Fibroblast of skin of back (primary cell): ENCODE results near the gene TMEM119.
"Not testable (repeated sequence)": the region's sequence is repeated elsewhere in the genome, so short reads cannot be mapped to it uniquely, and the experiment has no call there.

ENCODE experiments used
- DNase-seq: peaks from one replicate; pipeline ENCODE4 v3.0.0-alpha.2; 2013

The TMEM119 gene

DNA sequence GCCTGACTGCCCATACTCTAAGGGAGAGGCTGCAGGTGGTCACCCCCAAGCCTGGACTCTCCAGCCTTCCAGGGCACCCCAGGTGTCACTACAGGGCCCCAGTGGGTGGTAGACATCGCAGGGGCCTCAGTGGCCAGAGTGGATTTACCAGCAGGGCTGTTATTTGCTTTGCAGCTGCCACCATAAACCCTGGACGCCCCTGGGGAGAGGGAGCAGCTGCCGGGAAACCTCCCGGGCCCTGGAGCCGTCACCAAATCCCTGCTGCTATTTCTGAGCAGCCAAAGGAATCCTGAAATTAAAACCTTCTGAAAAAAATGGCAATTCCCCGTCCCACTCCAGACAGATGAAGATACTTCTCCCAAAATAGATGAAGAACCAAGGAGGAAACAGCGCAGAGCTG is 13.9 kb downstream of the TMEM119 start:
- DNase-seq = no peak

DNA sequence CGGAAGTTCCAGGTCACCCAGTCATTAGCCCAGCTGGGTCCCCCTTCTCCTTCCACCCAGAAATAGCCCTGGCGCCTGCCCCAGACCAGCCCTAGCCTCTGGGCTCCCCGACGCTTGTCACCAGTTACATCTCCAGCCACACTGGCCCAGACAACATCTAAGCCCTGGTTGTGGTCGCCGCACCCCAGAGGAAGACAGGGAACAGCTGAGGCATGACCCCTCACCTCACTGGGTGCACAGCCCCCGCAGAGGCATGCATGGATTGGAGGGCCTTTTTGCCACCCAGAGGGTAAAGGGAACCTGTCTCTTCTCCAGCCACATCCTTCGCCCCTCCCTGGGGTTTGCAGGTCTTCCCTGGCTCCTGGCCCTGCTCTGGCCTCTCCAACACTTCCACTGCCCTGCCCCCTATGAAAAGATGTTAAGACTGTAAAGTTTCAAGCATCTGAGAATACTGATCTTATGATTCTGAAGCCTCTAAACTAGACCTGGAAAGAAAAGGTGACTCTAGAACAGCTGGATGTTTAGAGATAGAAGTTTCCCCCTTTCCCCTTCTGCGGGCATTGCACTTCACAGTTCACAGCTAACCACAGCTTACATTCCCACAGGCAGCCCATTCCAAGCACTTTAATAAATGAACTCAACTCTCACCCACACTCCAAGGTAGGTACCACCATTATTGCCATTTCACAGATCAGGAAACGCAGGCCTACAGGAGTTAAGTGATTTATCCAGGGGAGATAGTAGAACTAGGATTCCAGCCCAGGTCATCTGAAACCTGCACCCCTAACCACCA is 14.7 kb downstream of the TMEM119 start:
- no peak for DNase-seq

- DNase-seq = no peak
Observed at GRCh38 chr12:108582509-108582908, 15.4 kb downstream of the TMEM119 start.

DNA sequence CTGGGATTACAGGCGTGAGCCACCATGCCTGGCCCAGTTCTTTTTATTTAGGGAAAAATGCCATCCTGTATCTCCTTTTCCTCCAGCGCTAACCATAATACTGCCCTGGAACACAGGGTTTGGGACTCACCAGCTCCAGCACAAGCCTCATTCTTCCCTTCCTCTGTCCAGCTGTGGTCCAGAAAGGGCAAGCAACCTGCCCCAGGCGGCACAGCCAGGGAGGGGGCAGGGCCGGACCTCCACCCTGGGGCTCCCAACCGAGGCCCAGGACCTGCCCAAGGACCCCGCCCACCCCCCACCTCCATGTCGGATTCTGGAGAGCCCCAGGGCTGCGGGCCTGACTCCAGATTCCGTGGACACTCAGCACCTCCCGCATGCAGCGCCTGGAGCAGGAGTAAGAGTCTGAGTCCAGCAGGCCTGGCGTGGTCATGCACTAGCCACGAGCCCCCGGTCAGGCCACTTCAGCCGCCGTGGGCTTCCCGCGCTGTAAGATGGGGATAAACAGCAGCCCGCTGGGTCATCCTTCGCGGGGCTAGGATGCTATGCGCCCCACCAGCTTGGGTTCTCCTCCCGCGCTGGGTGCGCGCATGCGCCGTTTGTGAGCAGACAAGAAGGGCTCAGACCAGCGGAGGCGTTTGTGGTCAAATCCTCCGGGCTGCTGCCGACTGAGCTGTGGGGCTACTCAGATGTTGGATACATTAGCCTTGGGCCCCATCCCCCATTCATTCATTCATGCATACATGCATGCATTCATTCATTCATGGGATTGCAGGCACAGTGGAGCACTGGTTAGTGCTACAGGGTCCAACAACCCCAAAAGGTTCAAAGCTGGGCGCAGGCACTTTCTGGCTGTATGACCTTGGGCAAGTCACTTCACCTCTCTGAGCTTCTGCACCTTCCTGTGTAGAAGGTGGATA is 16.3 kb downstream of the TMEM119 start:
- DNase-seq = no peak

- DNase-seq = no peak
Observed at GRCh38 chr12:108580531-108580930, 17.4 kb downstream of the TMEM119 start.

GRCh38 chr12:108578813-108579212 is 19.1 kb downstream of the TMEM119 start:
- DNase-seq = no peak

- no peak for DNase-seq
Observed at GRCh38 chr12:108578264-108578663, 19.6 kb downstream of the TMEM119 start.

DNA sequence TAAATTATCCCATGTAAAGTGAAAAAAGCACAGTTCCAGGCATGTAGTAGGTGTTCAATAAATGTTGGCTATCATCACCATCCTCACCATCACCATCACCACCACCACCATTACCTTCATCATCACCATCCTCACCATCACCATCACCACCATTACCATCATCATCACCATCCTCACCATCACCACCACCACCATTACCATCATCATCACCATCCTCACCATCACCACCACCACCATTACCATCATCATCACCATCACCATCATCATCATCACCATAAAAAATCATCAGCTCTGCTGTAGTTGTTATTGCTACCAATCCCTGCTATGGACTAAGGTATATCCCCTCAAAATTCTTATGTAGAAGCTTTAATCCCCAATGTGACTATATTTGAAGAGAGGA is 20.4 kb downstream of the TMEM119 start:
- no peak for DNase-seq

- peak; percentile 83 for DNase-seq
Observed at GRCh38 chr12:108576660-108577234, 21.1 kb downstream of the TMEM119 start.

DNA sequence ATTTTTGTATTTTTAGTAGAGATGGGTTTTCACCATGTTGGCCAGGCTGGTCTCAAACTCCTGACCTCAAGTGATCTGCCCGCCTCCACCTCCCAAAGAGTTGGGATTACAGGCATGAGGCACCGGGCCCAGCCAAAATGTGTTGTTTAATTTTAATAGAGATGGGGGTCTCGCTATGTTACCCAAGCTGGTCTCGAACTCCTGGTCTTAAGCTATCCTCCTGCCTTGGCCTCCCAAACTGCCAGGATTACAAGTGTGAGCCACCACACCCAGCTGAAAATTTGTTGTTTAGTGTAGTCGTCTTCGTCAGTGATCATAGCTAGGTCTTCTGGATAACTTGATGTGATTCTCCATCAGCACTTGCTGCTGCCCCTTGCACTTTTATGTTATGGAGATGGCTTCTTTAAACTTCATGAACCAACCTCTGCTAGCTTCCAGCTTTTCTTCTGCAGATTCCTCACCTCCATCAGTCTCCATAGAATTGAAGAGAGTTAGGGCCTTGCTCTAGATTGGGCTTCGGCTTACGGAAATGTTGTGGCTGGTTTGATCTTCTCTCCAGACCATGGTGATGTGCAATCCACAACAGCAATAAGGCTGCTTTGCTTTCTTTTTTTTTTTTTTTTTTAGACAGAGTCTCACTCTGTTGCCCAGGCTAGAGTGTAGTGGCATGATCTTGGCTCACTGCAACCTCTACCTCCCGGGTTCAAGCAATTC is 22.5 kb downstream of the TMEM119 start:
- DNase-seq = no peak

- not testable (repeated sequence) for DNase-seq
Observed at GRCh38 chr12:108574276-108574675, 23.6 kb downstream of the TMEM119 start.

DNA sequence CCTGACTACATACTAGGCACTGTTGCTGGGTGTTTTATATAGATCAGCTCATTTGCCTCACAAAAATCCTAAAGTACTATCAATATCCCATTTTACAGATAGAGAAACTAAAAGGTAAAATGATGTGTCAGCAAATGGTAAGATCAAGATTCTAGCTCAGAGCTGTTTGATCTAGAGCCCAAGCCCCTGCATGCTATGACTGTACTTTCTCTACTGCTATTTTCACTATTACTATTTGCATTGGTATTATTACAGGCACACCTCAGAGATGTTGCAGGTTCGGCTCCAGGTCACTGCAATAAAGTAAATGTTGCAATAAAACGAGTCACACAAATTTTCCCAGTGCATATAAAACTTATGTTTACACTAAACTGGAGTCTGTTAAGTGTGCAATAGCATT is 24.6 kb downstream of the TMEM119 start:
- no peak for DNase-seq

GRCh38 chr12:108572166-108572790 is 25.6 kb downstream of the TMEM119 start:
- DNase-seq = no peak

GRCh38 chr12:108571609-108572165 is 26.2 kb downstream of the TMEM119 start:
- no peak for DNase-seq

- peak; percentile 64 for DNase-seq
Observed at GRCh38 chr12:108570743-108571608, 26.9 kb downstream of the TMEM119 start.

DNA sequence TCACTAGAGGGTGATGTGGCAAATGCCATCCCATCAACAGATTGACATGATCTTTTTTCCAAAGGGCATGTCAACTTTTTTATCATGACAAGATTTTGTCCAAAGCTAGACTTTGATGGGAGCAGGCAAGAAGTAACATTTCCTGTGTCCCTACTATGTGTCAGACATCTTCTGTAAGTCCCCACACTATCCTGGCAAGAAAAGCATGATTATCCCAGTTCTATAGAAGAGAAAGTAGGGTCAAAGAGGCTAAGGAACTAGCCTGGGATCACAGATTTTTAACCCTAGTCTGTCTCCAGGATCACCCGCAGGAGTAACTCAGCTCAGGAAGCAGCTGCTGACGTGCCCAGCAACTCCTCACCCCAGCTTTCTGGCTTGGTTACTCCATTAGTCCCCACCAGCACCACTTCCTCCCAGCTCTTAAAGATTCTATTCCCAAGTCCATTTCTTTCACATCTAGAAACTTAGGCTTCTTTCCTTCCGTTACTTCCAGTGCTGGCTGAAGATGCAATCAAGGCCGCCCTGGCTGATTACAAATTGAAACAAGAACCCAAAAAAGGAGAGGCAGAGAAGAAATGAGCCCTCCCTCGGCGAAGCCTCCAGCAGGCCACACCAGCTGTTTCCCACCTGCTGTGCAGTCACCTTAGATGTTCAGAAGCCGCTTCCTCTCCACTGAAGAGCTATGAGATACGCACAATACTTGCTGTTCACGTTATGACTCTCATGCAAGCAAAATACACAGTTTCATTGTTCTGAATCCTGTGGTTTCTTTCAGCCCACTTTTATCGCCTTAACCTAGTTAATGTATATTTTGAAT is 29.3 kb downstream of the TMEM119 start:
- DNase-seq = no peak

GRCh38 chr12:108567406-108568337 is 30.2 kb downstream of the TMEM119 start:
- no peak for DNase-seq

- no peak for DNase-seq
Observed at GRCh38 chr12:108566452-108566851, 31.4 kb downstream of the TMEM119 start.

DNA sequence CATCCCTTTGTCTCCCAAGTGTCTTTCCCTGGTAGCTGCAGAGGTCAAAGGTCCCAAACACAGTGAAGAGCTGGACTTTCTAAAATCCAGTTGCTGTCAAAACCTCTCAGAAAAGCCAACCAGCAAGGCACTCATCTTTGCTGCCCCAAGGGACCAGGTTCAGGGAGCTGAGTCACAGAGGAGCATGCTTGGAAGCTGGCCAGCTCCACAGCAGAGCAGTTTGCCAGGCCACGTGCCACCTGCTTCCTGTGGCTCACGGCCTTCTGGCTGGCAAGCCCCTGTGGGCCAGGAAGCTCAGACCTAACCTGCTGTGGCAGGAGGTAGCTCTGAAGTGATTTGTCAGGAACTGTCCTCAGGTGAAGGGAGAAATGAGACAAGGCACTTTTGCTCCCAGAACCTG is 31.9 kb downstream of the TMEM119 start:
- peak; percentile 81 for DNase-seq
